Measurements from ENCODE around the gene VEZT. TPM values are rescaled to one million over a fixed set of nuclear protein-coding genes. Genes with fewer than 3 reads are reported as not detected.
A peak's percentile ranks its signal among the peaks of the same experiment; 100 is the strongest.

VEZT gene
- total RNA-seq, 1 experiment from 2014 or later: 149 TPM

DNA sequence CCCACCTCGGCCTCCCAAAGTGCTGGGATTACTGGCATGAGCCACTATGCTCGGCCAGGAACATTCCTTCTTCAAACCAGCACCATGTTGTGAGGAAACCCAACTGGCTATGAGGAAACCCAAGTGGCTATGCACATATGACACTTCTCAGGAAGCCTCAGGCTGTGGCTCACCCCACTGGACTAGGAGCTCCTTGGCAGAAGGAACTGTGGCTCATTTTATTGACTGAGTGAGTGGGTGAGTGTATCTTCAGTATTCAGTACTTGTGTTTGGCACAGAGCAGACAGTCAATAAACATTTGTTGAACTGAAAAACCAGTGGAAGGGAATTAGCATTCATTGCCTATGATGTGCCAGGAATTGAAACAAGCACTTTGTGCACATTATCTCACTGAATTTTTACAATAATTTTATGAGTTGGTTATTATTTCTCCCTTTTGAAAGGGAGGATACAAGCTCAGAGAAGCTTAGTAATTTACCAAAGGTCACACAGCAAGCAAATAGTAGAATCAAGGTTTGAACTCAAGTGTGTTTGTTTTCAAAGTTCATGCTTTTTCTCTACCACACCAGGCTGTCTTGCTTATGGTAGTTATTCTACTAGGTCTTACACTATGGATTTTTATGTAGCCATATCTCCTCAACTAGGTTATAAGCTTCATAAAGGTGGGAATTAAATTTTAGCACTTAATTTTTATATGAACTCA is 121.6 kb downstream of the VEZT start:
- Mint-ChIP-seq H3K27ac (ENCODE audit: unreplicated experiment) (peak overlapping the region; percentile 5), H3K36me3 (ENCODE audit: insufficient read depth, unreplicated experiment) (no peaks in the 10 kb centered on the region), H3K27me3 (ENCODE audit: unreplicated experiment) (no peaks in the 10 kb centered on the region), H3K9me3 (ENCODE audit: low read depth, unreplicated experiment) (peaks cover 3% of the 10 kb centered on the region), H3K4me1 (ENCODE audit: low read depth, unreplicated experiment) (peaks cover 34% of the 10 kb centered on the region), H3K4me3 (ENCODE audit: low read depth, unreplicated experiment) (no peak overlapping the region)
- TF ChIP-seq, protein P1, sequence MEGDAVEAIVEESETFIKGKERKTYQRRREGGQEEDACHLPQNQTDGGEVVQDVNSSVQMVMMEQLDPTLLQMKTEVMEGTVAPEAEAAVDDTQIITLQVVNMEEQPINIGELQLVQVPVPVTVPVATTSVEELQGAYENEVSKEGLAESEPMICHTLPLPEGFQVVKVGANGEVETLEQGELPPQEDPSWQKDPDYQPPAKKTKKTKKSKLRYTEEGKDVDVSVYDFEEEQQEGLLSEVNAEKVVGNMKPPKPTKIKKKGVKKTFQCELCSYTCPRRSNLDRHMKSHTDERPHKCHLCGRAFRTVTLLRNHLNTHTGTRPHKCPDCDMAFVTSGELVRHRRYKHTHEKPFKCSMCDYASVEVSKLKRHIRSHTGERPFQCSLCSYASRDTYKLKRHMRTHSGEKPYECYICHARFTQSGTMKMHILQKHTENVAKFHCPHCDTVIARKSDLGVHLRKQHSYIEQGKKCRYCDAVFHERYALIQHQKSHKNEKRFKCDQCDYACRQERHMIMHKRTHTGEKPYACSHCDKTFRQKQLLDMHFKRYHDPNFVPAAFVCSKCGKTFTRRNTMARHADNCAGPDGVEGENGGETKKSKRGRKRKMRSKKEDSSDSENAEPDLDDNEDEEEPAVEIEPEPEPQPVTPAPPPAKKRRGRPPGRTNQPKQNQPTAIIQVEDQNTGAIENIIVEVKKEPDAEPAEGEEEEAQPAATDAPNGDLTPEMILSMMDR (IDR thresholded peaks at IDR 0.05; ENCODE audit: unreplicated experiment): no peak
- BruUV-seq (replicated peaks): no TSS peak
- no peak for DNase-seq
- intact Hi-C loops (cut with micrococcal nuclease; ENCODE audit: unreplicated experiment): loop anchor here (5.0 to 10.0 kb wide), 6 partner anchors 122 to 1194 kb away; partner anchors contain the start of genes FGD6, METAP2, PLXNC1 and VEZT
- CTCF ChIA-PET: interaction anchor here (1.0 to 1.5 kb wide), 2 partner anchors 15 to 135 kb away, joined by 3 to 5 read pairs; partner anchors contain the start of gene METAP2

DNA sequence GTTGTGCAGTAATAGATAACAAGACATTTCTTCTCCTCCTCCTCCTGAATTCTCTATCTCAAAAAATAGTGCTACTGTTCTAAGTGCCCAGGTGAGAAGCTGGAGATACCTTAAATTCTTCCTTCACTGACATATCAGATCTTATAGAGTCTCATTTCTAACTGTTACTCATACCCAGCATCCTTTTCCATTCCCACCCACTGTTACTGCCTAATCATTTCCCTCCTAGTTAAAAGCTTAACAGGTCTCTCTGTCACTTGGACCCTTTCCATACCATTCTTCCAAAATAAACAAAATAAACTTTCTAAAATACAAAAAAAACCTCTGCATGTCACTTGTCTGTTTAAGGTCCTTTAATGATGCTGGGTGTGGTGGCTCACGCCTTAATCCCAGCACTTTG is 124.4 kb downstream of the VEZT start:
- CTCF ChIA-PET: no interaction called here
- TF ChIP-seq, protein P1 (IDR thresholded peaks at IDR 0.05; ENCODE audit: unreplicated experiment): no peak
- H3K9me3 Mint-ChIP-seq (ENCODE audit: low read depth, unreplicated experiment): peaks cover 3% of the 10 kb centered on the region
- H3K27me3 Mint-ChIP-seq (ENCODE audit: unreplicated experiment): no peaks in the 10 kb centered on the region
- no peak overlapping the region for H3K27ac Mint-ChIP-seq (ENCODE audit: unreplicated experiment)
- H3K4me1 Mint-ChIP-seq (ENCODE audit: low read depth, unreplicated experiment): peaks cover 17% of the 10 kb centered on the region
- no TSS peak for BruUV-seq (replicated peaks)
- intact Hi-C loops (cut with micrococcal nuclease; ENCODE audit: unreplicated experiment): no loop called here
- H3K36me3 Mint-ChIP-seq (ENCODE audit: insufficient read depth, unreplicated experiment): no peaks in the 10 kb centered on the region
- H3K4me3 Mint-ChIP-seq (ENCODE audit: low read depth, unreplicated experiment): no peak overlapping the region
- no peak for DNase-seq

DNA sequence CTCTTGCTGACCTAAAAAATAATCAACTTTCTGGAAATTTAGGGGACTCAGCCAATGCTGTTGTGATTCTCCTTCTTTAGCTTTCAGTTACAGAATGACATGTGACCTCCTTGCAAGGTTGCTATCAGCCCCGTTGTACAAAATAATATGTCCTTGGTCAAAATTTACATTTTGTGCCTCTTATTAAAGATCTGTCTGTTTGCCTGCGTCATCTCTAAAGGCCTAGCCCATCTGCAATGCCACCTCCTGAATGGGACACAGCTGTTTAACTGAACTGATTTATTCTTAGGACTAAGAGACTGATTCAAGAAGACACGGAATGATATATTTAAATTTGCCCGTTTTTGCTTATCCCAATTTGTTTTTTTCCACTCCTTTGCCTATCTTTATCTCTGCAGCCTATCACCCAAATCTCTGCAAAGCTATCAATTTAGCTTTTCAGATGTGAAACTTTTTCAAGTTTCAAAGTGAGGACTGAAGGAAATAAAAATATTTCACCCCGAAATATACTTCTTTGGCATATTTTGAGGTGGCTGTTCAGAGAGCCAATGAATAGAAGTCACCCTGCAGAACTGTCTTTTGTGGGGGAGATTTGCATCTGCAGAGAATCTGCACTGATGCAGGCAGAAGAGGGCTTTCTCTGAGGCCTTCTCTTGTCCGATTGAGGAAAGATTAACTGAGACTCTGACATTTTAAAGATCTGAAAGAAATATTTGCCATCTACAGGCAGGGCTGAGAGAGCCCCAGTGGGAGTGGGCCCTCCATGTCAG is 126.0 kb downstream of the VEZT start:
- TF ChIP-seq, protein P1 (IDR thresholded peaks at IDR 0.05; ENCODE audit: unreplicated experiment): no peak
- H3K36me3 Mint-ChIP-seq (ENCODE audit: insufficient read depth, unreplicated experiment): no peaks in the 10 kb centered on the region
- peaks cover 15% of the 10 kb centered on the region for H3K4me1 Mint-ChIP-seq (ENCODE audit: low read depth, unreplicated experiment)
- BruUV-seq (replicated peaks): no TSS peak
- H3K4me3 Mint-ChIP-seq (ENCODE audit: low read depth, unreplicated experiment): no peak overlapping the region
- no peak for DNase-seq
- H3K27me3 Mint-ChIP-seq (ENCODE audit: unreplicated experiment): no peaks in the 10 kb centered on the region
- H3K27ac Mint-ChIP-seq (ENCODE audit: unreplicated experiment): no peak overlapping the region
- H3K9me3 Mint-ChIP-seq (ENCODE audit: low read depth, unreplicated experiment): peaks cover 3% of the 10 kb centered on the region
- intact Hi-C loops (cut with micrococcal nuclease; ENCODE audit: unreplicated experiment): no loop called here
- CTCF ChIA-PET: interaction anchor here (0.6 to 1.2 kb wide), 4 partner anchors 9 to 551 kb away, joined by 3 to 10 read pairs (median 4); no protein-coding TSS in a partner anchor

DNA sequence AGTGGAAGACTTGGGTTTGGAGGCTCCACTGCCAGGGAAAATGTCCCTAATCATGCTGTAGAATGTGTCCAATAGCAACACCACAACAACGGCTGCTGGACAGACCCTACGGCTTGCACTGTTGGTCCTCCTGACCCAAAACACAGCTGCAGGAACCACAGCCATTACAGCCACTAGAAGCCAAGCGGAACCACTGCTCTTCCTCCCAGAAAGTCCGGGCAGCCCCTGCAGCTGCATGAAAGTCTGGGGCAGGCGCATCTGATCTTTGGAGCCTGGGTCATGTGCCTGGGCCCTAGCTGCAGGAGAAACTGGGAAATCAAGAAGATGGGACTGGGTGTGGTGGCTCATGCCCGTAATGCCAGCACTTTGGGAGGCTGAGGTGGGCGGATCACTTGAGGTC is 131.7 kb downstream of the VEZT start:
- TF ChIP-seq, protein P1 (IDR thresholded peaks at IDR 0.05; ENCODE audit: unreplicated experiment): no peak
- no peak for DNase-seq
- no peak overlapping the region for H3K4me3 Mint-ChIP-seq (ENCODE audit: low read depth, unreplicated experiment)
- no peak overlapping the region for H3K27ac Mint-ChIP-seq (ENCODE audit: unreplicated experiment)
- CTCF ChIA-PET: no interaction called here
- no TSS peak for BruUV-seq (replicated peaks)
- H3K36me3 Mint-ChIP-seq (ENCODE audit: insufficient read depth, unreplicated experiment): no peaks in the 10 kb centered on the region
- intact Hi-C loops (cut with micrococcal nuclease; ENCODE audit: unreplicated experiment): no loop called here
- peaks cover 8% of the 10 kb centered on the region for H3K4me1 Mint-ChIP-seq (ENCODE audit: low read depth, unreplicated experiment)
- H3K27me3 Mint-ChIP-seq (ENCODE audit: unreplicated experiment): no peaks in the 10 kb centered on the region
- H3K9me3 Mint-ChIP-seq (ENCODE audit: low read depth, unreplicated experiment): no peaks in the 10 kb centered on the region

All from Calu3 (cell line).